ENCODE results near the gene MCAT. TPM values are rescaled to one million over a fixed set of nuclear protein-coding genes. Genes with fewer than 3 reads are reported as not detected.

Gene MCAT
- total and polyA plus RNA-seq, 2 donors (not counting 3 experiments of a cell fraction or from before 2014, with no cell fraction given): 16.9 to 23.2 TPM

- no peak overlapping the region for H3K9ac ChIP-seq (replicated peaks; ENCODE audit: extremely low read depth, insufficient read depth, low read length)
- dilution Hi-C loops (cut with MboI; ENCODE audit: extremely low pct_ligation_motif_present, low sequenced_read_pairs): no loop called here
- FAIRE-seq: no peak
- DNase-seq (ENCODE audit: low read depth, low spot score): no peak
- no peaks in the 10 kb centered on the region for H3K79me2 ChIP-seq (ENCODE audit: control insufficient read depth, insufficient read depth, low read length)
- no TSS peak for BruUV-seq (replicated peaks)
- H4K20me1 ChIP-seq (replicated peaks; ENCODE audit: control insufficient read depth, extremely low read depth, insufficient read depth, low read length): no peaks in the 10 kb centered on the region
- H3K27ac ChIP-seq (ENCODE audit: insufficient read depth, low read depth, low read length): no peak overlapping the region
- H3K9me3 ChIP-seq (replicated peaks; ENCODE audit: control insufficient read depth, insufficient read depth, low read length): no peaks in the 10 kb centered on the region
- no peak overlapping the region for H3K4me2 ChIP-seq (ENCODE audit: insufficient read depth, low read length)
- peaks cover 11 to 18% of the 10 kb centered on the region in 2 experiments for H3K36me3 ChIP-seq (ENCODE audit: control insufficient read depth in 2 of 2, extremely low read depth in 1 of 2, insufficient read depth in 2 of 2, low read length in 2 of 2)
- ChIA-PET POLR2A (no interaction called here), CTCF (interaction anchor here (0.6 kb wide), 1 partner anchor 1180 kb away, joined by 3 read pairs; no protein-coding TSS in a partner anchor)
- H3K4me1 ChIP-seq (ENCODE audit: control insufficient read depth, extremely low read depth, insufficient read depth, low read length): peaks cover 2% of the 10 kb centered on the region
- H3K27me3 ChIP-seq (ENCODE audit: control insufficient read depth in 2 of 2, insufficient read depth in 2 of 2, low read length in 2 of 2): no peaks in the 10 kb centered on the region
- no peak overlapping the region for H3K4me3 ChIP-seq (replicated peaks in 1 of 3; ENCODE audit: insufficient read depth in 1 of 3, low read depth in 1 of 3, low read length in 3 of 3)
- no peak overlapping the region for H2AFZ ChIP-seq (ENCODE audit: low read depth, low read length)
- intact Hi-C loops (cut with micrococcal nuclease): no loop called here
- no peak for TF ChIP-seq POLR2AphosphoS5 (IDR thresholded peaks at IDR 0.05; ENCODE audit: insufficient read depth, low read depth, low read length)
- TF ChIP-seq JUN (IDR thresholded peaks at IDR 0.05; ENCODE audit: borderline replicate concordance, insufficient read depth, insufficient read length, low read depth): no peak
- TF ChIP-seq MYC (IDR thresholded peaks at IDR 0.05; ENCODE audit: low read depth, low read length): no peak
- TF ChIP-seq FOS (IDR thresholded peaks at IDR 0.05; ENCODE audit: borderline replicate concordance, insufficient read depth, low read length): no peak
- TF ChIP-seq GATA2 (IDR thresholded peaks at IDR 0.05; ENCODE audit: insufficient read depth, insufficient read length, low read depth, low read length): no peak
- TF ChIP-seq POLR2A (IDR thresholded peaks at IDR 0.05; ENCODE audit: low read depth, low read length): no peak
- TF ChIP-seq EZH2 (IDR thresholded peaks at IDR 0.05; ENCODE audit: borderline replicate concordance, low read depth, low read length, severe bottlenecking): no peak
- TF ChIP-seq, protein P1, sequence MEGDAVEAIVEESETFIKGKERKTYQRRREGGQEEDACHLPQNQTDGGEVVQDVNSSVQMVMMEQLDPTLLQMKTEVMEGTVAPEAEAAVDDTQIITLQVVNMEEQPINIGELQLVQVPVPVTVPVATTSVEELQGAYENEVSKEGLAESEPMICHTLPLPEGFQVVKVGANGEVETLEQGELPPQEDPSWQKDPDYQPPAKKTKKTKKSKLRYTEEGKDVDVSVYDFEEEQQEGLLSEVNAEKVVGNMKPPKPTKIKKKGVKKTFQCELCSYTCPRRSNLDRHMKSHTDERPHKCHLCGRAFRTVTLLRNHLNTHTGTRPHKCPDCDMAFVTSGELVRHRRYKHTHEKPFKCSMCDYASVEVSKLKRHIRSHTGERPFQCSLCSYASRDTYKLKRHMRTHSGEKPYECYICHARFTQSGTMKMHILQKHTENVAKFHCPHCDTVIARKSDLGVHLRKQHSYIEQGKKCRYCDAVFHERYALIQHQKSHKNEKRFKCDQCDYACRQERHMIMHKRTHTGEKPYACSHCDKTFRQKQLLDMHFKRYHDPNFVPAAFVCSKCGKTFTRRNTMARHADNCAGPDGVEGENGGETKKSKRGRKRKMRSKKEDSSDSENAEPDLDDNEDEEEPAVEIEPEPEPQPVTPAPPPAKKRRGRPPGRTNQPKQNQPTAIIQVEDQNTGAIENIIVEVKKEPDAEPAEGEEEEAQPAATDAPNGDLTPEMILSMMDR (IDR thresholded peaks at IDR 0.05; ENCODE audit: extremely low read depth in 1 of 2, insufficient read depth in 1 of 2, low read depth in 1 of 2, low read length in 2 of 2): no peak
- TF ChIP-seq MAX (IDR thresholded peaks at IDR 0.05; ENCODE audit: insufficient read depth, insufficient read length): no peak
- no peaks in the 10 kb centered on the region for H3K9me1 ChIP-seq (replicated peaks; ENCODE audit: control insufficient read depth, extremely low read depth, insufficient read depth, low read length)
These were observed 27.9 kb upstream of the MCAT start for GRCh38 chr22:43171019-43171491.

Data from endothelial cell of umbilical vein (primary cell).